Measurements from ENCODE around the gene RNASE7.

RNASE7 gene

DNA sequence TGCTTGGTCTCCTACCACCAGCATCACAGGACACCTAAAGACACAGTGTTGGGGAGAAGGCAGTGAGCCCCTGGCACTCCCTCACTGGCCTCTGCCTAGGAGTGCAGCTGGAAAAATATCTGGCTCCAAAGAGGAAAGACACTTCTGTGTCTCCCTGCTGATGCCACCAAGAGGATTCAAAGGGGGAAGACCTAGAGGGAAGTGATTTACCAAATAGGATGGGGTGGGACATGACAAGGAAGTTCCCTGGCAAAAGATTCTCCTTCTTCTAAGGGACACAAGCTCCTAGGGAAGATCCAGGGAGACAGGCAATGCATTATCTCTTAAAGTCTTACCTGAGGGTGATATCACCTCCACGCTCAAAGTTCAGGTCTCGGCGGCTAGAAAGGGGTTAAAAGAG lies 23.4 kb upstream of the RNASE7 start:
- TF ChIP-seq CTCF (IDR thresholded peaks at IDR 0.05; ENCODE audit: unreplicated experiment in 3 of 3): no peak
- peaks cover 30% of the 10 kb centered on the region for H3K4me1 Mint-ChIP-seq
- H3K9me3 Mint-ChIP-seq: no peaks in the 10 kb centered on the region
- H3K27ac Mint-ChIP-seq: no peak overlapping the region
- H3K4me3 Mint-ChIP-seq: no peak overlapping the region
- H3K27me3 Mint-ChIP-seq (ENCODE audit: low read depth): peaks cover 3% of the 10 kb centered on the region
- H3K36me3 Mint-ChIP-seq (ENCODE audit: low read depth): peaks cover 45% of the 10 kb centered on the region

- H3K9me3 Mint-ChIP-seq: no peaks in the 10 kb centered on the region
- no peak overlapping the region for H3K27ac Mint-ChIP-seq
- H3K27me3 Mint-ChIP-seq (ENCODE audit: low read depth): peaks cover 3% of the 10 kb centered on the region
- TF ChIP-seq CTCF (IDR thresholded peaks at IDR 0.05; ENCODE audit: unreplicated experiment in 3 of 3): no peak
- peaks cover 45% of the 10 kb centered on the region for H3K36me3 Mint-ChIP-seq (ENCODE audit: low read depth)
- H3K4me3 Mint-ChIP-seq: no peak overlapping the region
- peaks cover 35% of the 10 kb centered on the region for H3K4me1 Mint-ChIP-seq
Observed at GRCh38 chr14:21019366-21019765, 22.8 kb upstream of the RNASE7 start.

GRCh38 chr14:21020977-21021545 lies 21.1 kb upstream of the RNASE7 start:
- Mint-ChIP-seq H3K36me3 (ENCODE audit: low read depth) (peaks cover 45% of the 10 kb centered on the region), H3K27ac (no peak overlapping the region), H3K9me3 (no peaks in the 10 kb centered on the region), H3K27me3 (ENCODE audit: low read depth) (peaks cover 3% of the 10 kb centered on the region), H3K4me3 (peak overlapping the region in 2 of 3 experiments; percentile 21 to 60), H3K4me1 (peaks cover 26% of the 10 kb centered on the region)
- TF ChIP-seq CTCF (IDR thresholded peaks at IDR 0.05; ENCODE audit: unreplicated experiment in 3 of 3): no peak

DNA sequence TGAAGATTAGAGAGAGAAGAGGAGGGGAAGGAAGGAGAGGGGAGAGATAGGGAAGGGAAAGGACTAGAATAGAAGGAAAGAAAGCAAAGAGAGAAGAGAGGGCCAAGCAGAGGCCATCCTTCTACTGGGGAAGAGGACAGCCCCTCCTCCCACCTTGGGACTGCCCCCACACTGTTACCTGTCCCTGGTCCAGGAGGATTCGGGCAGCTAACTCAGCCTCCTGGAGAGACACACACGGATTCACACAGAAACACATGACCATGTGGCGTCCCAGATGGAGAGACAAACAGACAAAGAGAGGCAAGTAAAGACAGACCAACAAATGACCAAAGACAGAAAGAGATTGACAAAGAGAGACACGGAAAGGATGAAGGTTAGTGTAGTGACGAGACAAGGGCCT lies 19.5 kb upstream of the RNASE7 start:
- H3K9me3 Mint-ChIP-seq: no peaks in the 10 kb centered on the region
- H3K4me3 Mint-ChIP-seq: peak overlapping the region; percentile 80 to 94 (median 93)
- H3K4me1 Mint-ChIP-seq: peaks cover 38% of the 10 kb centered on the region
- H3K36me3 Mint-ChIP-seq (ENCODE audit: low read depth): peaks cover 34% of the 10 kb centered on the region
- peaks cover 3% of the 10 kb centered on the region for H3K27me3 Mint-ChIP-seq (ENCODE audit: low read depth)
- H3K27ac Mint-ChIP-seq: peak overlapping the region in 2 of 3 experiments; percentile 12 to 61
- no peak for TF ChIP-seq CTCF (IDR thresholded peaks at IDR 0.05; ENCODE audit: unreplicated experiment in 3 of 3)

DNA sequence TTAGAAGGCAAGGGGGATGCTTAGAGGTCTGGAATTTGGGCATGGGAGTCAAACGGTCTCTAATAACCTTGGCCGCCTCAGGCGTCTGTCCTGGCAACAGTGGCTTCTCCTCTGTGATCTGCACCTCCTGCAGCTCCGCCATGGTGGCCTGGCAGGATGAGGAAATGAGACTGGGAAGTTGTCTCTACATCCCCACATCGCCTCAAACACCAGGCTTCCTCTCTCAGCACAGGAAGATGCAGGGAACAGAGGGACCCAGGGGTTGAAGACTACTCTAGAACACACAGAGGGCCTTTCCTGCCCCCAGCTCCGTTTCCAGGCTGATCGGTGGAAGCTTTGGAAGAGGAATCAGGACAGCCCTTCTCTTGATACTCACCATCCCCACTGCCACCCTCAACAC lies 19.0 kb upstream of the RNASE7 start:
- no peak for TF ChIP-seq CTCF (IDR thresholded peaks at IDR 0.05; ENCODE audit: unreplicated experiment in 3 of 3)
- Mint-ChIP-seq H3K4me3 (peak overlapping the region; percentile 80 to 94 (median 93)), H3K36me3 (ENCODE audit: low read depth) (peaks cover 33% of the 10 kb centered on the region), H3K27ac (peak overlapping the region; percentile 27 to 87 (median 56)), H3K4me1 (peaks cover 38% of the 10 kb centered on the region), H3K27me3 (ENCODE audit: low read depth) (peaks cover 3% of the 10 kb centered on the region), H3K9me3 (no peaks in the 10 kb centered on the region)
